NCI-H146 (cell line): ENCODE results near the gene RWDD4.

Experiments
- DNase-seq: peaks from one replicate; lab custom pipeline; 2025; lab: John Stamatoyannopoulos, UW

RWDD4 gene

GRCh38 chr4:183659029-183659871 lies at the start of gene RWDD4, which contains the start of gene TRAPPC11:
Gene RWDD4, minus strand, starts transcription at chr4:183659185. Its CDS starts 233 bp downstream, at chr4:183658952.
Gene TRAPPC11, plus strand, starts transcription at chr4:183659293. Its CDS starts 4,575 bp downstream, at chr4:183663868.
- peak; percentile 98 for DNase-seq

- DNase-seq = no peak
Observed at GRCh38 chr4:183702492-183702891, 43.5 kb upstream of the RWDD4 start.

- DNase-seq = no peak
Observed at GRCh38 chr4:183700407-183700806, 41.4 kb upstream of the RWDD4 start.

- DNase-seq = no peak
Observed at GRCh38 chr4:183698909-183699308, 39.9 kb upstream of the RWDD4 start.

- no peak for DNase-seq
Observed at GRCh38 chr4:183691897-183692296, 32.9 kb upstream of the RWDD4 start.

- no peak for DNase-seq
Observed at GRCh38 chr4:183691006-183691405, 32.0 kb upstream of the RWDD4 start.

GRCh38 chr4:183688216-183688615 lies 29.2 kb upstream of the RWDD4 start:
- DNase-seq = no peak

GRCh38 chr4:183686461-183686860 lies 27.5 kb upstream of the RWDD4 start:
- DNase-seq = no peak

- DNase-seq = no peak
Observed at GRCh38 chr4:183681119-183681518, 22.1 kb upstream of the RWDD4 start.

- DNase-seq = no peak
Observed at GRCh38 chr4:183675625-183676024, 16.6 kb upstream of the RWDD4 start.

- DNase-seq = no peak
Observed at GRCh38 chr4:183674153-183674552, 15.2 kb upstream of the RWDD4 start.

- no peak for DNase-seq
Observed at GRCh38 chr4:183670960-183671555, 12.1 kb upstream of the RWDD4 start.

- no peak for DNase-seq
Observed at GRCh38 chr4:183670251-183670650, 11.3 kb upstream of the RWDD4 start.

GRCh38 chr4:183666088-183666487 lies 7.1 kb upstream of the RWDD4 start:
- no peak for DNase-seq

GRCh38 chr4:183659872-183660242 lies 872 bp upstream of the RWDD4 start:
- DNase-seq = peak; percentile 15

GRCh38 chr4:183658362-183659028 lies 490 bp downstream of the RWDD4 start:
- DNase-seq = peak; percentile 34

GRCh38 chr4:183657564-183657963 lies 1.4 kb downstream of the RWDD4 start:
- no peak for DNase-seq

GRCh38 chr4:183645326-183645725 lies 13.7 kb downstream of the RWDD4 start:
- no peak for DNase-seq

GRCh38 chr4:183639291-183639690 lies 19.7 kb downstream of the RWDD4 start:
- no peak for DNase-seq

- DNase-seq = no peak
Observed at GRCh38 chr4:183638436-183638835, 20.5 kb downstream of the RWDD4 start.

- DNase-seq = no peak
Observed at GRCh38 chr4:183637461-183637860, 21.5 kb downstream of the RWDD4 start.

GRCh38 chr4:183636923-183637322 lies 22.1 kb downstream of the RWDD4 start:
- DNase-seq = no peak

- no peak for DNase-seq
Observed at GRCh38 chr4:183636503-183636902, 22.5 kb downstream of the RWDD4 start.
